Liver (tissue), 3 donors: ENCODE data around the gene GIMAP8.
"Not testable (repeated sequence)": the region's sequence is repeated elsewhere in the genome, so short reads cannot be mapped to it uniquely, and the experiment has no call there.

Source experiments
- EGR1 ChIP-seq, 2 donors: IDR thresholded peaks; 2 replicates each; pipeline ENCODE4 v1.6.1; 2016 to 2018; ENCODE audit warnings: antibody characterized with exemption in 2 of 2, low read depth in 2 of 2
- GABPA ChIP-seq, 2 donors: IDR thresholded peaks in 1 of 2; conservative IDR thresholded peaks in 1 of 2; 2 replicates each; pipeline ENCODE4 v1.6.1; 2016; ENCODE audit warnings: antibody characterized with exemption in 2 of 2, mild to moderate bottlenecking in 1 of 2, moderate library complexity in 1 of 2
- HNF4A ChIP-seq, 2 donors: conservative IDR thresholded peaks; 2 replicates each; pipeline ENCODE4 v1.6.1; 2016; ENCODE audit warnings: antibody characterized with exemption in 2 of 2, mild to moderate bottlenecking in 2 of 2
- NR2F2 ChIP-seq: IDR thresholded peaks from 2 replicates; pipeline ENCODE4 v1.6.1; 2016; ENCODE audit warnings: antibody characterized with exemption
- RAD21 ChIP-seq, 2 donors: IDR thresholded peaks; 2 replicates each; pipeline ENCODE4 v1.6.1; 2016; ENCODE audit warnings: antibody characterized with exemption in 2 of 2, mild to moderate bottlenecking in 2 of 2
- TF ChIP-seq, protein P1 (sequence below): fragments of 150-350 bp; IDR thresholded peaks from 2 replicates; pipeline ENCODE4 v1.5.1; 2017; ENCODE audit warnings: improper control_type of control experiment, low read depth, low read length; ENCODE audit not compliant: missing input control
- TF ChIP-seq, protein P2 (sequence below): IDR thresholded peaks from 2 replicates; pipeline ENCODE4 v1.6.1; 2016; ENCODE audit warnings: antibody characterized with exemption
- donor health status: healthy.
- donor health status: healthy.

DNA sequence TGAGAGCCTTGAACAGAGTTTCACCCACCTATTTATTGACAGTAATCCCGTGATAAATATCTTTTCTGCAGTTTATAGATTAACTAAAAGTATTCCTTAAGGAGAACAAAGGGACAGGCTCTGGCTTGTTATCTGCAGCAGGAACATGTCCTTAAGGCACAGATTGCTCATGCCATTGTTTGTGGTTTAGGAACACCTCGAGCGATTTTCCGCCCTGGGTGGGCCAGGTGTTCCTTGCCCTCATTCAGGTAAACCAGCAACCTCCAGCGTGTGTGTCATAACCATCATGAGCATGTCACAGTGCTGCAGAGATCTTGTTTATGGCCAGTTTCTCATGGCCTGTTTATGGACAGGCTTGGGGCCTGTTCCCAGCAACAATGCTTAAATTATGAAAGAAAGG lies 6.6 kb downstream of the GIMAP8 start:
- not testable (repeated sequence) for TF ChIP-seq RAD21 (IDR thresholded peaks at IDR 0.05); GABPA (IDR thresholded peaks at IDR 0.05 in 1 of 2, conservative IDR thresholded peaks at IDR 0.05 in 1 of 2); HNF4A (conservative IDR thresholded peaks at IDR 0.05); NR2F2; EGR1 (IDR thresholded peaks at IDR 0.05; ENCODE audit: low read depth in 2 of 2)
- TF ChIP-seq, protein P1, sequence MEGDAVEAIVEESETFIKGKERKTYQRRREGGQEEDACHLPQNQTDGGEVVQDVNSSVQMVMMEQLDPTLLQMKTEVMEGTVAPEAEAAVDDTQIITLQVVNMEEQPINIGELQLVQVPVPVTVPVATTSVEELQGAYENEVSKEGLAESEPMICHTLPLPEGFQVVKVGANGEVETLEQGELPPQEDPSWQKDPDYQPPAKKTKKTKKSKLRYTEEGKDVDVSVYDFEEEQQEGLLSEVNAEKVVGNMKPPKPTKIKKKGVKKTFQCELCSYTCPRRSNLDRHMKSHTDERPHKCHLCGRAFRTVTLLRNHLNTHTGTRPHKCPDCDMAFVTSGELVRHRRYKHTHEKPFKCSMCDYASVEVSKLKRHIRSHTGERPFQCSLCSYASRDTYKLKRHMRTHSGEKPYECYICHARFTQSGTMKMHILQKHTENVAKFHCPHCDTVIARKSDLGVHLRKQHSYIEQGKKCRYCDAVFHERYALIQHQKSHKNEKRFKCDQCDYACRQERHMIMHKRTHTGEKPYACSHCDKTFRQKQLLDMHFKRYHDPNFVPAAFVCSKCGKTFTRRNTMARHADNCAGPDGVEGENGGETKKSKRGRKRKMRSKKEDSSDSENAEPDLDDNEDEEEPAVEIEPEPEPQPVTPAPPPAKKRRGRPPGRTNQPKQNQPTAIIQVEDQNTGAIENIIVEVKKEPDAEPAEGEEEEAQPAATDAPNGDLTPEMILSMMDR, result not testable (repeated sequence)
- TF ChIP-seq, protein P2, sequence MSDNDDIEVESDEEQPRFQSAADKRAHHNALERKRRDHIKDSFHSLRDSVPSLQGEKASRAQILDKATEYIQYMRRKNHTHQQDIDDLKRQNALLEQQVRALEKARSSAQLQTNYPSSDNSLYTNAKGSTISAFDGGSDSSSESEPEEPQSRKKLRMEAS, result not testable (repeated sequence)
